Measurements from ENCODE around the gene FAM83G.
"Not testable (repeated sequence)": the region's sequence is repeated elsewhere in the genome, so short reads cannot be mapped to it uniquely, and the experiment has no call there.

The FAM83G gene

DNA sequence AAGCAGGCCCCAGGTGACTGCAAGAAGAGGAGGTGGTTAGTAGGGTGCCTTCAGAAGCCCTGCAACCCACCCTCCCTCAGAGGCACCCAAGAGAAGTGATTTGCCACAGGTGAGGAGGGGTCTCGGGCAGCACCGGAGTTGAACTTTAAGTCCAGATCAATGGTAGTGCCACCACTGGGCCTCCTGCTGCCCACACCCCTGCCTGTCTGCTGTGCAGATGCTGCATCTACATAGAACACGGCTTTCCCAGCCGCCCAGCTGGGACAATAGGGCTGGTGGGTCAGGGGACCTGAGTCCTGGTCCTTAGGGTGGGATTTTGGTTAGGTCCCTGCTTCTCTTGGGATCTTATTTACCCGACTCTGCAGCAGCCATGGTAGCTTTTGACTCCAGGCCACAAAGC is 17.6 kb upstream of the FAM83G start:
- DNase-seq = no peak

GRCh38 chr17:19021622-19022083 is 17.1 kb upstream of the FAM83G start:
- peak; percentile 47 for DNase-seq

DNA sequence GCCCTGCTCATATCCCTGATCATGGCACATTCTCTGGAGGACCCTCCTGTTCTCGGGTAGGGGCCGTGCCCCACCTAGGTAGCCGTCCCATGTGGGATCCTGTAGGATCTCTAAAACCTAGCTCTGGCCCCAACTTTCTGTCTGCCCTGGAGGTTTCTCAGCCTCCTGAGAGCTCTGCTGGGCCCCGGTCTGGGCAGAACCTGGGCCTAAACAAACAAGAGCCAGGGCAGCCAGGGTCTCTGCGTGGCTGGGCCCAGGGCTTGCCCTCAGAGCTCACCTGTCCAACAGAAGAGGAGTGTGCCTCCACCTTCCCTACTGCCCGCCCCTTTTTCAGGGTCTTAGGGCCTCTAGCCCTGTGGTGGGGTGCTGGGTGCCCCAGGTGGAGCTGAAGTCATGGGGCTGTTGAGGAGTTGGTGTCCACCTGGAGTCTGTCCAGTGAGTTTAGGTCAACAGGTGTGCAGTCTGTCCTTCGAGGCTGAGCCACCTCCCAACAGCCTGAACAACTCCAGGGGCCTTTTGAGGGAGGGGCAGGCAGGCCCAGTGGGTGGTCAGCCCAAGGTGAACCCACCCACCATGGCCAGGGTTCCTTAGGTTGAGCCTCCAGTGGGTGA is 16.6 kb upstream of the FAM83G start:
- not testable (repeated sequence) for DNase-seq

GRCh38 chr17:19020016-19020415 is 15.5 kb upstream of the FAM83G start:
- DNase-seq = no peak

DNA sequence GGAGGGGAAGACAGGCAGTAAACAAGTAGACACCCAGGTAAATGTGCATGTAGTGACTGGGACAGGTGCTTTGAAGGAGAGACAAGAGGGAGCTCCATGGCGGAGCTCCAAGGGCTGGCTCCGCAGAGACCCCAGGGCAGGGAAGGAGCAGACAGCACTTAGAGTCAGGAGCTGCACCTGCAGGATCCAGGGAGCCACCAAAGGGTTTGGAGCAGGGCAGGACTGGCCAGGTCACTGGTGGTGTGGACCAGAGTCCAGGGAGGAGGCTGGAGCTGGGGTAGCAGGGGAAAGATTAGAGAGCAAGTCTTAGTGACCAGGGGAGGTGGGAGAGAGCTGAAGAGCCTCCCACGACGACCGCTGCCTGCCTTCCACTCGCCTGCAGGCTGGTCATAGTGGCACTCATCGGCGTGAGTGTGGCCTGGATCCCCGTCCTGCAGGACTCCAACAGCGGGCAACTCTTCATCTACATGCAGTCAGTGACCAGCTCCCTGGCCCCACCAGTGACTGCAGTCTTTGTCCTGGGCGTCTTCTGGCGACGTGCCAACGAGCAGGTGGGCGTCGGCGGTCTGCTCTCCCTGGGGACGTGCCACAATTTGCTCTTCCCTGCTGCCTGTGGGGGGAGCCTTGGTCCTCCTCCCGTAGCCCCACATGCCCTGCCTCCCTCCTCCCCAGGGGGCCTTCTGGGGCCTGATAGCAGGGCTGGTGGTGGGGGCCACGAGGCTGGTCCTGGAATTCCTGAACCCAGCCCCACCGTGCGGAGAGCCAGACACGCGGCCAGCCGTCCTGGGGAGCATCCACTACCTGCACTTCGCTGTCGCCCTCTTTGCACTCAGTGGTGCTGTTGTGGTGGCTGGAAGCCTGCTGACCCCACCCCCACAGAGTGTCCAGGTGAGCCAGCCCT is 14.7 kb upstream of the FAM83G start:
- no peak for DNase-seq

GRCh38 chr17:19018600-19018950 is 14.0 kb upstream of the FAM83G start:
- no peak for DNase-seq

DNA sequence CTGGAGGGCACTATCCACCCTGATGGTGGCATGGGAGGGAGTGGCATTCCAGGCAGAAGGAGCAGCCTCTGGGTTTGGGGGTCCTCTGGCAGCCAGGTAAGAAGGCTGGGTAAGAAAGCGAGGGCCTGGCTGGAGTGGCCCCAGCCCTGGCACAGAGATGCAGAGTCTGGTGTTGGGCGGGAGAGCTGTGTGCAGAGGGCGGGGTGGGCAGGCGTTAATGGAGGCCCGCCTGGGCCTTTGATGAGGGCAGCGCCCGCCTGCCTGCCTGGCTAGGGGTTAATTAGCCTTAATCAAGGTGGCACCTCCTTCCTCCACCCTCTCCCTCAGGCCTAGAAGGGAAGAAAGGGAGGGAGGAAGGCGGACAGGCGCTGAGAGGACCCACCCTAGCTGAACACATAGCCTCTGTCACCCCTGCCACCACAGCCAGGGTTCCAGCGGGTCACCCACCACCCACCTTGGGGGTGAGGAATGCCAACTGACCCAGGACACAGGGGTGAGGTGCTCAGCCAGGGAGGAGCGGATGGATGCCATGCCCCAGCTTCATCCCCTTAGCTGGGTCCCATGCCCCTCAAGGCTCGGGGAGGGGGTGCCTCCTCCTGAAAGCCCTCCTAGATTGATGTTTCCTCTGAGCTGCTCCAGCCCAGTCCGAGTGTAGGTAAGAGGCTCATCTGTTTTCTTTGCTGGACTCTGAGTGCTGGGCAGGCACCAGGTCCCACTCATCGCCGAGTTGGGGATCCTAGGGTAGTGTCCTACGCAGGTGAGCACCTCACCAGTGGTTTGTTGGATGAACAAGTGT is 13.4 kb upstream of the FAM83G start:
- no peak for DNase-seq

DNA sequence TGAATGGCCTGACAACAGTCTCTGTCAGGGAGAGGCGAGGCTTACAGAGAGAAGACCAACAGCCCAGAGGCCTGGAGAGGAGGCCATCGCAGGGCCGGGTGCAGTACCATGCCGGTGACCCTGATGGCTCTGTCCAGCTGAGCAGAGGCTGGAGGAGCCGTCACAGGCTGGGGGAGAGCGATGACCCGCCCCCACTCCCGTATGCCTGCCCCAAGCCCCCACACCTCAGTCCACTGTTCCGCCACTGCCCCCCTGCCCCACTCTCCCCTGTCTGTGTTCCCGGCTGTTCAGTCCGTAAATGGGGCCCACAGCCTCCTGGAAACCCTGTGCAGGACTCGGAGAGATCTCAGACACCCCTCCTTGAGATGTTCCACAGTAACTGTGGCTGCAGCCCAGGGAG is 12.8 kb upstream of the FAM83G start:
- DNase-seq = no peak

GRCh38 chr17:19016881-19017280 is 12.3 kb upstream of the FAM83G start:
- no peak for DNase-seq

GRCh38 chr17:19016297-19016696 is 11.7 kb upstream of the FAM83G start:
- DNase-seq = no peak

- no peak for DNase-seq
These were observed 10.9 kb upstream of the FAM83G start for GRCh38 chr17:19015428-19015827.

GRCh38 chr17:19014628-19015215 is 10.2 kb upstream of the FAM83G start:
- DNase-seq = no peak

DNA sequence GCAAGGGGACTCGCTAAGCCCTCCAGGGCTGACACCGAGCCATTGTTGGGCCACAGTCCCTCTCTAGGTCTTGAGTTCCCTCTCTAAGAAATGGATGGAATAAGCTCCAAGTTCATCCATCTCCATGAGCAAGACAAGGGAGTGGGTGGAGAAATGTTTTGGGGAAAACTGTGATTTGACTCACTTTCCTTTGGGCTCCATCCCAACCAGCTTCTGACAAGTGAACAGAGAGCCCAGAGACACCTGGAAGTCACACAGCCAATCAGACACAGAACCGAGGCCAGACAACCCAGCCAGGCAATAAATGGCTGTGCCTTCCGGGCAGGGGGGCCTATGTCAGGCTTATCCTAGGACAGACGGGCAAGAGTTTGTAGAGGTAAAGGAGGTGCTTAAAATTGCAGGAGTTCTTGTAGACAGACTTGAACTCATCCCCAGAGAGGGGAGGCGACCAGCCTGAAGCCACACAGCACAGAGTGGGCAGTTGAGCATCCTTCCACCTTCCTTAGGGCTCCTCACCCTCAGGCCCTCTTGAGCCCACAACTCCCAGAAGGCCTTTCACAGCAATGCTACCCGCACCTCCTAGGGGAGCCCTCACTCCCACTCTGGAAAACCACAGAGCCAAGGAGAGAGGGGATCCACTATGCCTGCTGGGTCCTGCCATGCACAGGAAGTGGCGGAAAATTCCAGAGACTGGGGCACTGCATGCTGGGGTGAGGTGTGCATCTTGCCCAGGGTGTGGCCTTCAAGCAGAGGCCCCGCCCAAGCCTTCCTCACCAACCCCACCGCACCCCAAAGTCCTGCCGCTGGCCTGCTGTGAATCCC is 9.5 kb upstream of the FAM83G start:
- DNase-seq = no peak

- no peak for DNase-seq
These were observed 8.7 kb upstream of the FAM83G start for GRCh38 chr17:19013226-19013625.

GRCh38 chr17:19012171-19013080 is 7.9 kb upstream of the FAM83G start:
- no peak for DNase-seq

- no peak for DNase-seq
These were observed 7.0 kb upstream of the FAM83G start for GRCh38 chr17:19011581-19011980.

DNA sequence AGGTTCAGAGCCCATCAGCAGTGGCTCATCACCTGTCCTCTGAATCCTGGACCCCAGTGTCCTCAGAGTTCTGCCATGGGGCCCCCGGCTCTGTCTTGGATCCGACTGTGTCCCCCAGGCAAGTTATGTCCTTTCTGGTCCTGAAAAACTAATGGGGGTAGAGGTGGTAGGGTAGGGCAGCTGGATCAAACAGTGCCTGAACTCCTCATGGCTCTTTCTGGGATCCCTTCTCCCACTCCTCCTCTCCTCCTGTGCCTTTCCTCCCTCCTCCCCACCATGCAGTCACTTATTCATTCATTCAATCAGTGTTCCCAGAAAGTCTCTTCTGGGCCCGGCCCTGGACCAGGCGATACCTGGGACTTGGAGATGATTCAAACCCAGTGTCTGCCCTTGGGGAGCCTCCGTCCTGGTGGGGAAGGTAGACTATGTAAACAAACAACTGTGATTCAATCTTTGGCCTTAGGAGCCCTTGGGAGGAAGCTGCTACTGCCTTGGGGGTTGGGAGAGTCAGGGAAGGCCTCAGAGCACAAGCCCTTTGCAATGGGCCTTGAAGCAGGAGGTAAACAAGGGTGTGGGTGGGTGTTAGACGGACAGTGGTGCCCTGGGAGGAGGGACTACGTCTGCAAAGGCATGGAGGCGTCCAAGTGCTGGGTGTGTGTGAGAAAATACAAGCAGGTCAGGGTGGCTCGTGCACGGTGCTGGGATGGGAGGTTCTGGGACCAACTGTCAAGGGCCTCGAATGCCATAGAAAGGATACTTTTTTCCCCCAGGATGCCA is 6.4 kb upstream of the FAM83G start:
- DNase-seq = no peak

GRCh38 chr17:19009970-19010369 is 5.4 kb upstream of the FAM83G start:
- DNase-seq = no peak

GRCh38 chr17:19006698-19007097 is 2.1 kb upstream of the FAM83G start:
- DNase-seq = no peak

DNA sequence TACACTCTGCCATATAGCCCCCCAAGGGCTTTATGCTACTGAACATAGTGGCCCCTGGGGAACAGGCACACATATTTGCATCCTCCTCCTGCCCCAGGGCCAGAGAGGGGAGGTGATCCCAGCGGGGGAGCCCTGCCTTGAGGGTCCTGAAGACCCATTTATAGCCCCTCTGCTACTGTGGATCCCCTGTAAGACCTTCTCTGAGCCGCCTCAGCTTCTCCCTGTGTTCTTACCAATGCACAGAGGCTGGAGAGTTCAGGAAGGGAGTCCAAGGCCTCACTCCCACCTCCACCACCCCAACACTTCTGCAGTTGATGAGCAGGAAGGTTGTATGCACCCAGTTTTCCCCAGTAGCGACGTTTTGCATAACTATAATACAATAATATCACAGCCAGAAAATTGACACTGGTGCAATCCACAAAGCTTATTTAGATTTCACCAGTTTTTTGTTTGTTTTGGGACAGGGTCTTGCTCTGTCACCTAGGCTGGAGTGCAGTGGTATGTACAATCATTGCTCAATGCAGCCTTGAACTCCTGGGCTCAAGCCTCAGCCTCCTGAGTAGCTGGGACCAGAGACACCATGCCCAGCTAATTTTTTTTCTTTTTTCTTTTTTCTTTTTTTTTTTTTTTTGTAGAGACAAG is 1.3 kb upstream of the FAM83G start:
- DNase-seq = no peak

Measured in stimulated activated CD4-positive, alpha-beta T cell treated with anti-CD3 and anti-CD28 coated beads, Interleukin-12 subunit alpha, Interleukin-12 subunit beta, amount 100 ng/mL, for 4 hours (primary cell).